GM12872 (cell line): ENCODE measurements around the gene LRIT1.

Experiments
- CTCF ChIP-seq: IDR thresholded peaks from 3 replicates; pipeline ENCODE4 v1.5.1; 2011; ENCODE audit warnings: low read depth, mild to moderate bottlenecking, low read length, moderate library complexity; ENCODE audit not compliant: insufficient read depth

Gene LRIT1, protein sequence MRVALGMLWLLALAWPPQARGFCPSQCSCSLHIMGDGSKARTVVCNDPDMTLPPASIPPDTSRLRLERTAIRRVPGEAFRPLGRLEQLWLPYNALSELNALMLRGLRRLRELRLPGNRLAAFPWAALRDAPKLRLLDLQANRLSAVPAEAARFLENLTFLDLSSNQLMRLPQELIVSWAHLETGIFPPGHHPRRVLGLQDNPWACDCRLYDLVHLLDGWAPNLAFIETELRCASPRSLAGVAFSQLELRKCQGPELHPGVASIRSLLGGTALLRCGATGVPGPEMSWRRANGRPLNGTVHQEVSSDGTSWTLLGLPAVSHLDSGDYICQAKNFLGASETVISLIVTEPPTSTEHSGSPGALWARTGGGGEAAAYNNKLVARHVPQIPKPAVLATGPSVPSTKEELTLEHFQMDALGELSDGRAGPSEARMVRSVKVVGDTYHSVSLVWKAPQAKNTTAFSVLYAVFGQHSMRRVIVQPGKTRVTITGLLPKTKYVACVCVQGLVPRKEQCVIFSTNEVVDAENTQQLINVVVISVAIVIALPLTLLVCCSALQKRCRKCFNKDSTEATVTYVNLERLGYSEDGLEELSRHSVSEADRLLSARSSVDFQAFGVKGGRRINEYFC

DNA sequence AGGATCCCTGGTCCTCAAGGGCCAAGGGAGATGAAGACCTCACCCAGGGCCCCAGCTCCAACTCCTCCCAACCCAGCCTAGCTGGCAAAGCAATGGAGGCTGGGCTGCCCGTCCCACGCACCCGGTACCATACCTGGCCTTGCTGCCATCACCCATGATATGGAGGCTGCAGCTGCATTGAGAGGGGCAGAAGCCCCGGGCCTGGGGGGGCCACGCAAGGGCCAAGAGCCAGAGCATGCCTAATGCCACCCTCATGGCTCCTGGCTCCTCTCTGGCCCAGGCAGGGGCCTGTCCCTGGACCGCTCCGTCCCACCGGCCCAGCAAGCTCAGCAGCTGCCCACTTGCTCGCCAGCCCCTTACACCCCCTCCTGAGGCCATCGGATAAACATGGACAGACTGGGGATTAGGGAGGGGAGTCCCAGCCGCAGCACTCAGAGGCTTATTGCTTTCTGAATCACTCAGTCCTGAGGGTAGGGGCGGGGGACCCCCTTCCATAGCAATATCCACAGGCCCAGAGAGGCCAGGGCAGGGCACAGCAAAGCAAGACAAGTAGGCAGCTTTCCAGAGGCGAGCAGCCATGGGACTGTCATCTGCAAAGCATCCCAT, at the start of gene LRIT1:
Gene LRIT1, minus strand, starts transcription at position 362 of the 606 bp plus-strand sequence. Its CDS starts 107 bp downstream, at position 255.
- no peak for TF ChIP-seq CTCF

DNA sequence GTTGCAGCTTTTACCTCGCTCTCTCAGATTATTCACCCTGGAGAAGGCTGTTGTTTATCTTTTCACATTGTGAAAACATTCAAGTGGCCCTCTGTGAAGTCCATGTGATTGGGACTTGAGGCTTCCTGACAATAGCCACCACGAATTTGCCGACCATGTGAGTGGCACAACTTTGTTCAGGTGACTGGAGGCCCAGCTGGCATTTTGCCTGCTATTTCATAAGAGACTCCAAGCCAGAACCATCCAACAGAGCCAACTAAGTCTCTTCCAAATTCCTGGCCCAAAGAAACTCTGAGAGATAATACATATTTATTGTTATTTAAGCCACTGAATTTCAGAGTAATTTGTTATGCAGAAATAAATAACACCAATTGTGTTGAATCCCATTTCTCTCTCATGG, 48.9 kb upstream of the LRIT1 start:
- no peak for TF ChIP-seq CTCF

GRCh38 chr10:84289521-84290200, 48.3 kb upstream of the LRIT1 start:
- no peak for TF ChIP-seq CTCF

DNA sequence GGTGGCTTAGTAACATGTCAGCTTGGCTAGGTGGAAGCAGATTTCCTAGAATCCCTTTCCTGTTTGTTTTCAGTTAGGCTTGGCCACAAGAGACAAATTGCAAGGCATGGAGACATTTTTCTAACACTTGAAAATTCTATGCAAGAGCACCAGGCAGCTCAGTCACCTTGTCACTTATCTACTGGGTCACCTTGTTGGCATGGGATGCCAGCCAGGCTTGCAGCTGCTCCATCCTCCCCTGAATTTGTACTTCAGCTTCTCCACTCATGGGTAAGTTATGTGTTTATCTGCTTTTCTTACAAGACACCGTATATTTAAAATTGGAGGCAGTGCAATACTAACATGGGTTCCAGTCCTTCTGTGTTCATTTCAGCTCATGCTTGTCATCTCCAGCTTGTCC, 46.8 kb upstream of the LRIT1 start:
- no peak for TF ChIP-seq CTCF

DNA sequence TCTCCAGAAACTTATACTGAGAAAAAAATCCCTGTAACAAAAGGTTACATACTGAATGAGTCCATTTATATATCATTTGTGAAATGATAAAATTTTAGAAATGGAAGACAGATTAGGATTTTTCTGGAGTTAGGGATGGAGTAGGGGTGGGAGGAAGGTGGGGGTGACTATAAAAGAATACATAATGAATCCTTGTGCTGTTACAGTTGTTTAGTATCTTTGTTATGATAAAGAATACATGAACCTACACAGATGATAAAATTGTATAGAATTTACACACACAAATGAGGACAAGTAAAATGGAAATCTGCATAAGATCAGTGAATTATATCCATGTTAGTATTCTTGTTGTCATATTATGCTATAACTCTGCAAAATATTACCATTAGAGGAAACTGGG, 45.3 kb upstream of the LRIT1 start:
- TF ChIP-seq CTCF, result no peak

GRCh38 chr10:84270708-84271107, 29.4 kb upstream of the LRIT1 start:
- no peak for TF ChIP-seq CTCF

- TF ChIP-seq CTCF, result no peak
Observed at GRCh38 chr10:84269773-84270172, 28.4 kb upstream of the LRIT1 start.
